ENCODE results near the gene NPLOC4.

The NPLOC4 gene

GRCh38 chr17:81518113-81518784 lies 118.7 kb downstream of the NPLOC4 start:
- Histone ChIP-seq H3K4me3 (ENCODE audit: low read length) (peak overlapping the region; percentile 71), H3K9ac (ENCODE audit: low read length) (peak overlapping the region; percentile 78), H3K36me3 (ENCODE audit: control insufficient read depth, insufficient read depth, low read length, severe bottlenecking) (no peaks in the 10 kb centered on the region), H3K4me1 (ENCODE audit: control insufficient read depth, insufficient read depth, low read length) (peaks cover 42% of the 10 kb centered on the region), H3K27me3 (replicated peaks; ENCODE audit: control insufficient read depth, insufficient read depth, low read length) (no peaks in the 10 kb centered on the region), H3K9me3 (ENCODE audit: control insufficient read depth, low read length) (no peaks in the 10 kb centered on the region)
- peak; percentile 18 for DNase-seq (ENCODE audit: low read depth)

GRCh38 chr17:81517339-81518112 lies 119.4 kb downstream of the NPLOC4 start:
- peaks cover 41% of the 10 kb centered on the region for H3K4me1 ChIP-seq (ENCODE audit: control insufficient read depth, insufficient read depth, low read length)
- peak overlapping the region; percentile 78 for H3K9ac ChIP-seq (ENCODE audit: low read length)
- peak; percentile 48 for DNase-seq (ENCODE audit: low read depth)
- H3K27me3 ChIP-seq (replicated peaks; ENCODE audit: control insufficient read depth, insufficient read depth, low read length), result no peaks in the 10 kb centered on the region
- H3K4me3 ChIP-seq (ENCODE audit: low read length), result no peak overlapping the region
- no peaks in the 10 kb centered on the region for H3K36me3 ChIP-seq (ENCODE audit: control insufficient read depth, insufficient read depth, low read length, severe bottlenecking)
- no peaks in the 10 kb centered on the region for H3K9me3 ChIP-seq (ENCODE audit: control insufficient read depth, low read length)

GRCh38 chr17:81517009-81517338 lies 119.9 kb downstream of the NPLOC4 start:
- Histone ChIP-seq H3K4me3 (ENCODE audit: low read length) (peak overlapping the region; percentile 83), H3K27me3 (replicated peaks; ENCODE audit: control insufficient read depth, insufficient read depth, low read length) (no peaks in the 10 kb centered on the region), H3K4me1 (ENCODE audit: control insufficient read depth, insufficient read depth, low read length) (peaks cover 41% of the 10 kb centered on the region)

GRCh38 chr17:81516439-81516838 lies 120.5 kb downstream of the NPLOC4 start:
- H3K4me3 ChIP-seq (ENCODE audit: low read length), result peak overlapping the region; percentile 83

More at GRCh38 chr17:81517009-81517338, 119.9 kb downstream of the NPLOC4 start:
- Histone ChIP-seq H3K9me3 (ENCODE audit: control insufficient read depth, low read length) (no peaks in the 10 kb centered on the region), H3K9ac (ENCODE audit: low read length) (peak overlapping the region; percentile 97), H3K36me3 (ENCODE audit: control insufficient read depth, insufficient read depth, low read length, severe bottlenecking) (no peaks in the 10 kb centered on the region)
- no peak for DNase-seq (ENCODE audit: low read depth)

GRCh38 chr17:81515530-81516041 lies 121.3 kb downstream of the NPLOC4 start:
- Histone ChIP-seq H3K9ac (ENCODE audit: low read length) (peak overlapping the region; percentile 97), H3K36me3 (ENCODE audit: control insufficient read depth, insufficient read depth, low read length, severe bottlenecking) (peaks cover 12% of the 10 kb centered on the region), H3K4me1 (ENCODE audit: control insufficient read depth, insufficient read depth, low read length) (peaks cover 45% of the 10 kb centered on the region), H3K4me3 (ENCODE audit: low read length) (peak overlapping the region; percentile 83), H3K27me3 (replicated peaks; ENCODE audit: control insufficient read depth, insufficient read depth, low read length) (no peaks in the 10 kb centered on the region), H3K9me3 (ENCODE audit: control insufficient read depth, low read length) (no peaks in the 10 kb centered on the region)
- no peak for DNase-seq (ENCODE audit: low read depth)

More at GRCh38 chr17:81516439-81516838, 120.5 kb downstream of the NPLOC4 start:
- Histone ChIP-seq H3K9ac (ENCODE audit: low read length) (peak overlapping the region; percentile 97), H3K27me3 (replicated peaks; ENCODE audit: control insufficient read depth, insufficient read depth, low read length) (no peaks in the 10 kb centered on the region), H3K4me1 (ENCODE audit: control insufficient read depth, insufficient read depth, low read length) (peaks cover 41% of the 10 kb centered on the region), H3K9me3 (ENCODE audit: control insufficient read depth, low read length) (no peaks in the 10 kb centered on the region), H3K36me3 (ENCODE audit: control insufficient read depth, insufficient read depth, low read length, severe bottlenecking) (peaks cover 3% of the 10 kb centered on the region)
- no peak for DNase-seq (ENCODE audit: low read depth)

- H3K27me3 ChIP-seq (replicated peaks; ENCODE audit: control insufficient read depth, insufficient read depth, low read length), result no peaks in the 10 kb centered on the region
- peak; percentile 88 for DNase-seq (ENCODE audit: low read depth)
These were observed 122.0 kb downstream of the NPLOC4 start for GRCh38 chr17:81514739-81515529.

GRCh38 chr17:81514489-81514738 lies 122.5 kb downstream of the NPLOC4 start:
- no peaks in the 10 kb centered on the region for H3K9me3 ChIP-seq (ENCODE audit: control insufficient read depth, low read length)
- H3K27me3 ChIP-seq (replicated peaks; ENCODE audit: control insufficient read depth, insufficient read depth, low read length), result no peaks in the 10 kb centered on the region
- H3K4me3 ChIP-seq (ENCODE audit: low read length), result peak overlapping the region; percentile 83
- H3K4me1 ChIP-seq (ENCODE audit: control insufficient read depth, insufficient read depth, low read length), result peaks cover 56% of the 10 kb centered on the region
- peaks cover 23% of the 10 kb centered on the region for H3K36me3 ChIP-seq (ENCODE audit: control insufficient read depth, insufficient read depth, low read length, severe bottlenecking)
- no peak for DNase-seq (ENCODE audit: low read depth)
- H3K9ac ChIP-seq (ENCODE audit: low read length), result peak overlapping the region; percentile 97

More at GRCh38 chr17:81514739-81515529, 122.0 kb downstream of the NPLOC4 start:
- Histone ChIP-seq H3K9ac (ENCODE audit: low read length) (peak overlapping the region; percentile 97), H3K4me3 (ENCODE audit: low read length) (peak overlapping the region; percentile 83), H3K9me3 (ENCODE audit: control insufficient read depth, low read length) (no peaks in the 10 kb centered on the region), H3K4me1 (ENCODE audit: control insufficient read depth, insufficient read depth, low read length) (peaks cover 51% of the 10 kb centered on the region), H3K36me3 (ENCODE audit: control insufficient read depth, insufficient read depth, low read length, severe bottlenecking) (peaks cover 18% of the 10 kb centered on the region)

- Histone ChIP-seq H3K4me3 (ENCODE audit: low read length) (peak overlapping the region; percentile 83), H3K36me3 (ENCODE audit: control insufficient read depth, insufficient read depth, low read length, severe bottlenecking) (peaks cover 28% of the 10 kb centered on the region)
- peak; percentile 89 for DNase-seq (ENCODE audit: low read depth)
These were observed 123.0 kb downstream of the NPLOC4 start for GRCh38 chr17:81513753-81514488.

GRCh38 chr17:81513372-81513752 lies 123.5 kb downstream of the NPLOC4 start:
- Histone ChIP-seq H3K9ac (ENCODE audit: low read length) (peak overlapping the region; percentile 97), H3K4me3 (ENCODE audit: low read length) (peak overlapping the region; percentile 83), H3K27me3 (replicated peaks; ENCODE audit: control insufficient read depth, insufficient read depth, low read length) (no peaks in the 10 kb centered on the region), H3K36me3 (ENCODE audit: control insufficient read depth, insufficient read depth, low read length, severe bottlenecking) (peaks cover 33% of the 10 kb centered on the region), H3K9me3 (ENCODE audit: control insufficient read depth, low read length) (no peaks in the 10 kb centered on the region), H3K4me1 (ENCODE audit: control insufficient read depth, insufficient read depth, low read length) (peaks cover 55% of the 10 kb centered on the region)
- DNase-seq (ENCODE audit: low read depth), result peak; percentile 71

More at GRCh38 chr17:81513753-81514488, 123.0 kb downstream of the NPLOC4 start:
- Histone ChIP-seq H3K4me1 (ENCODE audit: control insufficient read depth, insufficient read depth, low read length) (peaks cover 57% of the 10 kb centered on the region), H3K27me3 (replicated peaks; ENCODE audit: control insufficient read depth, insufficient read depth, low read length) (no peaks in the 10 kb centered on the region), H3K9ac (ENCODE audit: low read length) (peak overlapping the region; percentile 97), H3K9me3 (ENCODE audit: control insufficient read depth, low read length) (no peaks in the 10 kb centered on the region)

- Histone ChIP-seq H3K9ac (ENCODE audit: low read length) (peak within 1 kb of the TSS; percentile 97), H3K9me3 (ENCODE audit: control insufficient read depth, low read length) (no peaks in the 10 kb centered on the region), H3K4me3 (ENCODE audit: low read length) (peak within 1 kb of the TSS; percentile 87), H3K4me1 (ENCODE audit: control insufficient read depth, insufficient read depth, low read length) (peaks cover 49% of the 10 kb centered on the region), H3K36me3 (ENCODE audit: control insufficient read depth, insufficient read depth, low read length, severe bottlenecking) (peaks cover 33% of the 10 kb centered on the region), H3K27me3 (replicated peaks; ENCODE audit: control insufficient read depth, insufficient read depth, low read length) (no peaks in the 10 kb centered on the region)
- DNase-seq (ENCODE audit: low read depth), result peak; percentile 96
These were observed 124.1 kb downstream of the NPLOC4 start, which contains the start of gene ACTG1 for GRCh38 chr17:81512562-81513371. TSS of gene ACTG1 (minus strand) at chr17:81512799. CDS start at chr17:81512354, 445 bp downstream.

Data from adipocyte (in vitro differentiated cells).